Activated CD4-positive, CD25-positive, alpha-beta regulatory T cell treated with anti-CD3 and anti-CD28 coated beads, Interleukin-2, amount 50 U/mL, for 16 hours (primary cell): ENCODE data around the gene MORN1.

ENCODE experiments used
- DNase-seq: peaks from one replicate; pipeline ENCODE4 v3.0.0-alpha.2; 2020; ENCODE audit warnings: low read depth, low spot score

The MORN1 gene

GRCh38 chr1:2275796-2276536 lies 115.4 kb downstream of the MORN1 start:
- DNase-seq, result no peak

GRCh38 chr1:2274929-2275475 lies 116.4 kb downstream of the MORN1 start:
- DNase-seq, result no peak

GRCh38 chr1:2274231-2274928 lies 117.0 kb downstream of the MORN1 start:
- DNase-seq, result no peak

GRCh38 chr1:2273401-2274090 lies 117.8 kb downstream of the MORN1 start:
- DNase-seq, result no peak

GRCh38 chr1:2272686-2273400 lies 118.5 kb downstream of the MORN1 start:
- no peak for DNase-seq

GRCh38 chr1:2271841-2272655 lies 119.3 kb downstream of the MORN1 start:
- DNase-seq, result no peak
